Breast epithelium (tissue), 4 donors: ENCODE data around the gene CD28. TPM values are rescaled to one million over a fixed set of nuclear protein-coding genes. Genes with fewer than 3 reads are reported as not detected.

Experiments
- DNase-seq, 2 donors: peaks; one replicate each; pipeline ENCODE4 v3.0.0-alpha.2; 2019; ENCODE audit warnings: low spot score in 2 of 2
- H3K27ac ChIP-seq, 2 donors: fragments of 200-600 bp; sonication (generic) in 1 of 2; one replicate each; pipeline ENCODE4 v1.5.1; 2016 to 2019; ENCODE audit warnings: mild to moderate bottlenecking in 1 of 2
- H3K27me3 ChIP-seq, 2 donors: fragments of 200-600 bp; sonication (generic) in 1 of 2; one replicate each; pipeline versions ENCODE4 v1.5.1 to v1.6.0; 2017 to 2019; ENCODE audit warnings: control low read depth in 1 of 2, mild to moderate bottlenecking in 1 of 2
- H3K36me3 ChIP-seq: fragments of 200-600 bp; one replicate; pipeline ENCODE4 v1.5.1; 2019
- H3K4me1 ChIP-seq, 2 donors: fragments of 200-600 bp; sonication (generic); one replicate each; pipeline ENCODE4 v1.5.1; 2016 to 2019; ENCODE audit warnings: control low read depth in 1 of 2
- H3K4me3 ChIP-seq, 3 donors: fragments of 200-600 bp; sonication (generic); 1 replicate in 2 of 3; 2 replicates in 1 of 3; pipeline ENCODE4 v1.5.1; 2016 to 2019; ENCODE audit warnings: mild to moderate bottlenecking in 3 of 3, moderate library complexity in 2 of 3
- H3K9me3 ChIP-seq, 2 donors: fragments of 200-600 bp; sonication (generic) in 1 of 2; one replicate each; pipeline ENCODE4 v1.5.1; 2016 to 2019; ENCODE audit warnings: control low read depth in 1 of 2
- POLR2A ChIP-seq: fragments of 450-650 bp; IDR thresholded peaks from one replicate; pipeline ENCODE4 v1.6.1; 2016; ENCODE audit warnings: antibody characterized with exemption, mild to moderate bottlenecking, moderate library complexity
- POLR2AphosphoS5 ChIP-seq, 3 donors: sonication (generic); formaldehyde crosslinking; IDR thresholded peaks; one replicate each; pipeline ENCODE4 v1.6.1; 2017; ENCODE audit warnings: antibody characterized with exemption in 3 of 3
- intact Hi-C: fragments of 100-400 bp; cut with DNase I; formaldehyde crosslinking; loops from one replicate; pipeline ENCODE4 v1.15.1; 2023; ENCODE audit warnings: low total_unique reads
- total RNA-seq, 3 donors: library from RNA; depleted of rRNA; stranded (reverse); fragments of >200 nt; gene quantifications; one replicate each; pipeline ENCODE4 v1.1.0, GENCODE V29; 2016
- TF ChIP-seq, protein P1 (sequence below), 3 donors: fragments of 450-650 bp; IDR thresholded peaks; one replicate each; pipeline ENCODE4 v1.5.1; 2016 to 2017; ENCODE audit warnings: antibody characterized with exemption in 3 of 3, mild to moderate bottlenecking in 3 of 3, moderate library complexity in 3 of 3

CD28 gene
- total RNA-seq, 3 donors from 2014 or later = 2.2 to 4.2 (median 2.9) TPM

DNA sequence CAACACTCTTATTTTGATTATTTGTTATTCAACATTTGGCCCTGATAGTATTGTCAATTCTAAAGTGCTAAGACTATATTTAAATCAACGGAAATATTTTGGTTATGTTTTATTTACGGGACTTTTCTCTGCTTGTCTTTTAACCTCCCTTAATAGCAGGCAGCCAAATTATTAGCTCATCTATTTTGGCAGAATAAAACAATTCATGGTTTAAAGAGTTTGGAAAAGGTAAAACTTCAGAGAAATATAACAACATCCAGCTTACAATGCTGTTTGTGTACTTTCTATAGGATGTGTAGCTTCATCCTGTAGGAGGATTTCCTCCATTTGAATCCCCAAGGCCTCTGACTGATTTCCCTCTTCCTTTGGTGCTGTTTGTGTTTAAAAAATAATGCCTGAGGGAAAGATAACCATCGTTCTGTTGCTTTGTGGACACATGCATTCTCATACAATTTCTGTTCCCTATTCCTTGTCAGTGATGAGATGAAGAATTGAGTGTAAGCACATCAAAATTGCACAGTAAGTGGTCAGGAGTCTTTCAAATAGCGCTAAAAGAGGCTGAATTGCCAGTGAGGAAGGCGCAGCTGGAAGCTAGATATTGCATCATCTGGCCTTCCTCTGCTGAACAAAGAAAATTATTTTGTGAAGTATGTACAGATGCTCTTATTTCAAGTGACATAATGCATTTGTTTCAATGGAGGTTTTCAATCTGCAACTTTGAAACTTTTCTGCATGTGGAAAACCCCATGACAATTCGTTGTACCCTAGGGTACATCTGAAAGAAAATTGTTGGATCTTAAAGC lies 80.3 kb downstream of the CD28 start:
- Histone ChIP-seq H3K27me3 (no peaks in the 10 kb centered on the region), H3K36me3 (no peaks in the 10 kb centered on the region), H3K27ac (peak overlapping the region; percentile 60 to 76), H3K4me3 (no peak overlapping the region), H3K9me3 (no peaks in the 10 kb centered on the region), H3K4me1 (no peaks in the 10 kb centered on the region)
- intact Hi-C loops = no loop called here
- peak in 1 of 2 donors; percentile 29 for DNase-seq
- TF ChIP-seq, protein P1, sequence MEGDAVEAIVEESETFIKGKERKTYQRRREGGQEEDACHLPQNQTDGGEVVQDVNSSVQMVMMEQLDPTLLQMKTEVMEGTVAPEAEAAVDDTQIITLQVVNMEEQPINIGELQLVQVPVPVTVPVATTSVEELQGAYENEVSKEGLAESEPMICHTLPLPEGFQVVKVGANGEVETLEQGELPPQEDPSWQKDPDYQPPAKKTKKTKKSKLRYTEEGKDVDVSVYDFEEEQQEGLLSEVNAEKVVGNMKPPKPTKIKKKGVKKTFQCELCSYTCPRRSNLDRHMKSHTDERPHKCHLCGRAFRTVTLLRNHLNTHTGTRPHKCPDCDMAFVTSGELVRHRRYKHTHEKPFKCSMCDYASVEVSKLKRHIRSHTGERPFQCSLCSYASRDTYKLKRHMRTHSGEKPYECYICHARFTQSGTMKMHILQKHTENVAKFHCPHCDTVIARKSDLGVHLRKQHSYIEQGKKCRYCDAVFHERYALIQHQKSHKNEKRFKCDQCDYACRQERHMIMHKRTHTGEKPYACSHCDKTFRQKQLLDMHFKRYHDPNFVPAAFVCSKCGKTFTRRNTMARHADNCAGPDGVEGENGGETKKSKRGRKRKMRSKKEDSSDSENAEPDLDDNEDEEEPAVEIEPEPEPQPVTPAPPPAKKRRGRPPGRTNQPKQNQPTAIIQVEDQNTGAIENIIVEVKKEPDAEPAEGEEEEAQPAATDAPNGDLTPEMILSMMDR (IDR thresholded peaks at IDR 0.05) = peak in 1 of 3 donors; percentile 7
- TF ChIP-seq POLR2A (no peak), POLR2AphosphoS5 (IDR thresholded peaks at IDR 0.05) (peak in 2 of 3 donors; percentile 75 to 87)

DNA sequence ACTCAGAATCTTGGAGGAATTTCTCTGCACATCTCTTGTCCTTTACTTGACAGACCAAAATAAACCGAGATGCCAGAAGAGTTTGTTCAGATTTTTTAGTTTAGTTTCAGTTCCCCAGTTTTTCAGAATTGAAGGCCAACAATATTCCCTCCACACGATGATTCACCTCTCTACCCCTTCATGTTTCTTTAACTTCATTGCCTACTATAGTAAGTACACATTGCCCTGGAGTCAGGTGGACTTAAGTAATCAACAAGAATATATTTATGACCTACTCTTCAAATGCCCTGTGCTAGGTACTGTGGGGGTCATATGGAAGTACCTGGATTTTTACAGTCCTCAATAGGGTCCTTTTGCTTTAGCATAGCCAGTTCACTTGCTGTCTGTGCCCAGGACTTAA lies 81.5 kb downstream of the CD28 start:
- intact Hi-C loops = no loop called here

More for the DNA sequence above, 81.5 kb downstream of the CD28 start:
- no peaks in the 10 kb centered on the region for H3K27me3 ChIP-seq
- no peaks in the 10 kb centered on the region for H3K36me3 ChIP-seq
- H3K9me3 ChIP-seq = no peaks in the 10 kb centered on the region
- no peak overlapping the region for H3K4me3 ChIP-seq
- no peak for DNase-seq
- TF ChIP-seq POLR2A = no peak
- TF ChIP-seq, protein P1 (IDR thresholded peaks at IDR 0.05) = no peak
- TF ChIP-seq POLR2AphosphoS5 (IDR thresholded peaks at IDR 0.05) = no peak
- peak overlapping the region; percentile 10 to 14 for H3K27ac ChIP-seq
- no peaks in the 10 kb centered on the region for H3K4me1 ChIP-seq

Other genes starting within 250 kb of the CD28 start
- gene RAPH1, start 171.3 kb upstream of the CD28 start, total RNA-seq = 10 to 100 TPM; 33.0 to 66.9 (median 62.3) TPM
- gene CTLA4, start 161.1 kb downstream of the CD28 start, total RNA-seq = 1 to 10 TPM in 1 of 3 donors, under 1 TPM in 2; 0.64 to 1.8 (median 0.98) TPM
- under 1 TPM; 0.33 to 0.64 (median 0.59) TPM for gene ICOS, start 230.1 kb downstream of the CD28 start, total RNA-seq